NOMO-1 treated with DMSO at 0.1 percent for 48 hours (cell line): ENCODE measurements around the gene VDR.
"Not testable (repeated sequence)": the region's sequence is repeated elsewhere in the genome, so short reads cannot be mapped to it uniquely, and the experiment has no call there.

Experiments used
- DNase-seq: peaks from one replicate; lab custom pipeline; 2025; ENCODE audit not compliant: unreplicated experiment; lab: John Stamatoyannopoulos, UW

Gene VDR

DNA sequence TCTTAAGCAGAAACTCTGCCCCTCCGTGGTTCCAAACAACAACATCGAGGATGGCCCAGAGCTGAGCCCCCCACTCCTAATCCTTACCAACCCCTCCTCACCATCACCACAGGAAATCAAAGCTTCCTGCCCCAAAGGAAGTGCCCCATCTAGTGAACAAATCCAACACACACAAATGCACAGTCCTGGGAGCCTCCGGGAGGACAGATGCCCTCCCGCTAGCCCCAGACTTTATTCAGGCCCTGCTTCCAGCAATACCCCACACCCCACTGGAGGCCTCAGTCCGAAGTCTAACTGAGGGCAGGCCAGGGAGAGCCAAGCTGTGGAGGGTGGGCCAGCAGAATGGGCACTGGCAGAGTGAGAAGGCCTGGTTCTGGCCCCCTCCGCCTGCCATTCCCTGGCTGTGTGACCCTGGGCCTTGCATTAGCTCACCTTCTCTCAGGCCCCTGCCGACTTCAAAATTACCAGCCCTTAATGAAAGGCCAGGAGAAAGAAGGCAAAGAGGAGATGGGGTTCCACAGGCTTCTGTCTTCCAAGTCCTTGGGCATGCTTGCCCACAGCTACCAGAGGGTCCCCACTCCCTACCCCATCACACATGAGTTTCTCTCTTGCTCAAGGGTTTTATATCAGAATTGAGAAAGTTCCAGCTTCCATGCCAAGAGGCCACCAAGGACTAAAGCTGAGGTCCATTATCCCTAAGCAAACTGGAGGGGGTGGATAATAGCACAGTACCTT, 87.4 kb downstream of the VDR start:
- DNase-seq: no peak

GRCh38 chr12:47816403-47817271, 88.2 kb downstream of the VDR start:
- DNase-seq: no peak

- not testable (repeated sequence) for DNase-seq
Measured at GRCh38 chr12:47815447-47815846, 89.3 kb downstream of the VDR start.

DNA sequence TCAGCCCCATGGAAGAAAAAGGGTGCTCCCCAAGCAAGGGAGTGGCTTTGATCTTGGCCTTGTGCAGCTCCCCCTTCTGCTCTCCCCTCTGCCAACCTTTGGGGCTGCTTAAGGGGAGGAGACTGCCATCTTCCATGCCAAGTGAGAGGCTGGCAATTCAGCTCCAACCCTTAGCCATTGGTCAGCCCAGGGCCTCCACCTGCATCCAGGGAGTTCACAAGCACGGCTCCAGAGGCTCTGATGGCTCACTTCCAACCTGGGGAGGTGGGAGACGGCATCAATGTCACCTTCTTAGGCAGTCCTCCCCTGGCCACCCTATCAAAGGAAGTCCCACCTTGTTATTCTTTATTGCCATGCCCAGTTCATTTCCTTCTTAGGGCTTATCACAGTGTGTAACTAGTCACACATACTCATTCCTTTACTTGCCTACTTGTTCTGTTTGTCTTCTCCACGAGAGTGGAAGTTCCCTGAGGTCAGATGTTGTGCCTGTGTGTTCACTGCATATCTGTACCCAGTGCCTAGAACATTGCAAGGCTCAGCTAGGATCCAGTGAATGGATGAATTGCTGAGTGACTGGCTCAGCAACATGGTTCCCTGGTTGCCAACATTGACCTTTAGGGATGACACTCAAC, 90.1 kb downstream of the VDR start:
- DNase-seq: no peak

DNA sequence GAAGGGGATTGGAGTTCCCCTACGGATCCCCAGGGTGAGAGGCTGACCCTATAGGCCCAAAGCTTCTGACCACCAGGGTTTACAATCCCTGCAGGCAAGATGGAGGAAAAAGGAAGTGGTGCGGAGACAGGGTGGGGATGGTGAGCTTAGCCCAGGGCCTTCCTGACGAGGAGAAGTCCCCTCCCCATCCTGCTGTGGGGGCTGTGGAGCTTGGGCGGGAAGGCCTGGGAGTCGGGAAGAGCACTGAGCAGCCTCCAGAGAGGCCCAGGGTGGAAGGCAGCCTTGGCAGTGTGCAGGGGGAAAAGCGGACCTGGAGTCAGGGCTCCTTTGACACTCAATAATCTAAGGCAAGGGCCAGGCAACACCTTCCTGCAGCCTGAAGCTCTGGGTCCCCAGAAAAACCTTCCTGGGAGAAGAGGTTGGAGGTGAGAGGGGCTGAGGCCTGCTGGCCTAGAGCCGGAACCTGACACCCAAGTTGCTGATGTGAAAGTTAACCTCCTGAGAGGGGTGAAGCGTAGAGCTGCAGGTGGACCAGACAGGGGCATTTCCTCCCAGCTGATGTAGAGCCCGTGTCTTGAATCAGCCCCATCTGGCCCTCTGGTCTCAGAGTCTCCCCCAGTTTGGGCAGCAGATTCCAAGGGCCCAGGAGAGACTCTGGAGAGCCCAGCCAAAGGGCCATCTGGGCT, 91.1 kb downstream of the VDR start:
- peak; percentile 72 for DNase-seq

- peak; percentile 94 for DNase-seq
Measured at GRCh38 chr12:47812797-47813510, 91.8 kb downstream of the VDR start.

DNA sequence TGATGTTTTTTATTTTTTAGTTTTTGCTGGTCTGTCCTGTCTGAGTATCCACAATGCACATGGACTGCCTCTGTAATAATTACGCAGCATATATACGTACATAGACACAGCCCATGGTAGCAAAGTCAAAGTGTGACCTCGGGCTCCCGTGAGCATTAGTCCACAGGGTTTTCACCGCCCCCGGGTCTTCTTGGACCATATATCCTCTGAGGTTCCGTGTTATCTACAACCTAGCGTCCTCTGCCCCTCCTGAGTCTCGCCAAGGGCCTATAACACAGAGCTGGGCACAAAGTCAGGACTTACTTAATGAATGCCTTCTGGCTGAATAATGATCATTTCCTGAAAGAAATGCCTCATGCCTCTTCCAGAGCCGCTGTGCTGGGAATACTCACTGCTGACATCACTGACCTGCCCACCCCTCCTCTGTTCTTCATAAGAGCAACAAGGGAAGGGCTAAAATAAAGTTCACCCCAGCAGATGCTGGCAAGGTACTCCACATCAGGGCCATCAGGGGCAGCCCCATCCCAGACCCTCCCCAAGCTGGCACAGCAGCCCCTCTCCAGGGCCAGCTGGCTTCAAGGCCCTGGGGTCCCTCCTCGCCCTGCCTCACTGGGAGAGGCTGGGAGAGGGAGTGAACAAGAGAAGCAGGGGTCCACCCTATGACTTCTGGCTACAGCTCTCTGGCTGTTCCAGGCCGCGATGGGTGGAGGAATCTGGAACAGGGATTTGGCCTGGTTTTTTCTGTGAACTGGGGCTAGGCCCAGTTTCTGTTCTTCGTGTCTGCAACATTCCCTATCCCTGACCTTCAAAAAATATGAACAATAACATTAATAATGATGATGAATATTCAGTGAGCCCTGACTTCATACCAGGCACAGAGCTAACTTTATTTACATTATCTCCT, 93.0 kb downstream of the VDR start:
- no peak for DNase-seq

DNA sequence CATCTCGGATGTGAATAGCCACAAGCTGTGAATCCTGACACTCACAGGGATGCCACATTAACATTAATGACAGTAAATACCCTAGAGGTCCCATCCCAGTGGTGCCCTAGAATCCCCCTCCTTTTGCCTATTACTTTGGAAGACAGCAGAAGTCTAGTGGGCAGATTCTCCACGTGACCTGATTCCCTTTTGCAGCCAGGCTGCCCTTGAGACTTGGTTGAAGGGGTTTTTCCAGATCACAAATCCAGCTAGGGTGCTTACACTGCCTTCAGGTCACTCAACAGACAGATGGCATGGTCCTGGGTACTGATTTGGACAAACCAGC, 93.8 kb downstream of the VDR start:
- DNase-seq: no peak

DNA sequence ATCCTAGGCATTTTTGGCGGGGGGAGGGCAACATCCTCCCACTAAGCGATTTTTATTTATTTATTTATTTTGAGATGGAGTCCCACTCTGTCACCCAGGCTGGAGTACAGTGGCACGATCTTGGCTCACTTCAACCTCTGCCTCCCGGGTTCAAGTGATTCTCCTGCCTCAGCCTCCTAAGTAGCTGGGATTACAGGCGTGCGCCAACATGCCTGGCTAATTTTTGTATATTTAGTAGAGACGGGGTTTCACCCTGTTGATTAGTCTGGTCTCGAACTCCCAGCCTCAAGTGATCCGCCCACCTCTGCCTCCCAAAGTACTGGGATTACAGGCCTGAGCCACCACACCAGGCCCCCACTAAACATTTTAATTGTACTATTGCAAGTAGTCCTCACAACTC, 95.3 kb downstream of the VDR start:
- not testable (repeated sequence) for DNase-seq

DNA sequence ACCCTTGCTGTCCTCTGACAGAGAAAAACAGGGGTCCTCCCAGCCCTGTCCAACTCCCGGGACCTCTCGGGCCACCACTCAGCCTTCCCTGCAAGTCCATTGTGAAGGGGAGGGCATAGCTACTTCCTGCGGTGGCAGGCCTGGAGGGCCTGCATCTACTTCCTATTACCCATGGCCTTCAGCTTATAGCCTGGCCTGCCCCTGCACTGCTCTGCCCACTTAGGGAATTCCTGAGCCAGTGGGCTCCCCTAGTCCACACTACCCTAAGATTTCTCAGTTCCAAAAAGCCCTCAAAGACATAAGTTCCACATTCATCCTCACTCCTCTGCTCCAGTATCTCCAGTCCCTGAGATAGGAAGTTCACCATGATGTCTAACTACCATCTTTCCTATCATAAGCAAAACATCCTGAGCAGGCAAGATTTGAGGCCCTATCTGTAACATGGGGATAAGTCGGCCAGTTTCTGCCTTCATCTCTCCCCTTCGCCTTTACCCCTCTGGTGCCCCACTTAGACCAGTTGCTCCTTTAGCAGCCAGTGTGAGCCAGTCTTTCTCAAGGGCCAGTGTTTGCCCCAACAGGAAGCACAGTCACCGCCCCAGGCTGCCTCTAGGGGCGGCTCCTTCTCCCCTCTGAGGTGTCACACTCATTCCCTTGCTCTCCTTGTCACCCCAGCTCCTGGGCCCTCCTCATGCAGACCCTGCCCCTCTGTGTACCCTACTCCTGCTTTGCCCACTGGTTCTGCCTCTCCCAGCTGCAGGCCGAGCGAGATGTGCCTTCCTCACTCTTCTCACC, 96.0 kb downstream of the VDR start:
- peak; percentile 67 for DNase-seq

GRCh38 chr12:47808050-47808449, 96.7 kb downstream of the VDR start:
- DNase-seq: peak; percentile 29

DNA sequence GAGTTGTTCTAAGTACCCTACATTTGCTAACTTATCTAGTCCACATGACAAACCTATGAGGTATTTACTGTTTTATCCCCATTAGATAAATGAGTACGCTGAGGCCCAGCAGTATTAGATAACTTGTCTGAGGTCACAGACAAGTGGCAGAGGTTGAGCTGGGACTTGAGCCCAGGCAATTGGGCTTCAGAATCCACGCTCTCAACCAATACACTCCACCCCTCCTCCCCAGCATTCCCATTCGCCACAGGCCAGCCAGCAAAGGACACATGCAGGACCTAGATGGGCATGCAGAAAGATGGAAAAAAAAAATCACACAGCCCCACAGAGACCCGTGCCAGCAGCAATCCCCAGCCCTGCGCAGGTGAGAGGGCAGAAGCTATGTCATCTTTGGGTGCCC, 97.5 kb downstream of the VDR start:
- no peak for DNase-seq

- no peak for DNase-seq
Measured at GRCh38 chr12:47805417-47805816, 99.4 kb downstream of the VDR start.

- no peak for DNase-seq
Measured at GRCh38 chr12:47804171-47804570, 100.6 kb downstream of the VDR start.

DNA sequence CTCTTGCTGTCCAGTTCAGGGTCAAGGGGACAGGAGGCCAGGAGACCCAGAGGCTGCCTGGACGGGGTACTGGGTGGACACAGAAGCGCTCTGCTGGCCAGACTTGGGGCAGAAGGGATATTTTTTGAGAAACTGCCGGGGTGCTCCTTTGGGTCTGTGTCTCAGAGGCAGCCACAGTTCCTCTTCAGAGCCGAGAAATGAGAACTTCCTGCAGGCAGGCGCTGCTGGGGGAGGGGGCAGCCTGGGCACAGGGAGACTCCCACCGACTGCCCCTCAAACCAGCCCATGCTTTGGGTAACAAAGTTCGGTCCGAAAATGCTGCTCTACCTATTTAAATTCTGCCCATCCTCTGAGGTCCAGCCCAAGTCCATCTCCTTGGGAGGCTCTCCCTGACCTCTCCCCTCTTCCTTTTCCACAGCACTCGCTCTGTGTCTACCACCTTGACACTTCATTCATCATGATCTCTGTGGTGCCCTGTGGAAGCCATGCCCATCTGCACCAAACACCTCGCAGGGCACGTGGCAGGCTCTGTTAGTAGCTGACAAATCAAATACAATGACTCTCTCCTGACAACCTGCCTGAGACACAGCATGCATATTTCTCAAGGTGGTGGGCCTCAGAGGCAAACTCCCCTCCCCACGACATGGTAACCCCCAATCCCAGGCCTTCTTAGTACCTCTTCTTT, 101.5 kb downstream of the VDR start:
- peak; percentile 11 for DNase-seq

DNA sequence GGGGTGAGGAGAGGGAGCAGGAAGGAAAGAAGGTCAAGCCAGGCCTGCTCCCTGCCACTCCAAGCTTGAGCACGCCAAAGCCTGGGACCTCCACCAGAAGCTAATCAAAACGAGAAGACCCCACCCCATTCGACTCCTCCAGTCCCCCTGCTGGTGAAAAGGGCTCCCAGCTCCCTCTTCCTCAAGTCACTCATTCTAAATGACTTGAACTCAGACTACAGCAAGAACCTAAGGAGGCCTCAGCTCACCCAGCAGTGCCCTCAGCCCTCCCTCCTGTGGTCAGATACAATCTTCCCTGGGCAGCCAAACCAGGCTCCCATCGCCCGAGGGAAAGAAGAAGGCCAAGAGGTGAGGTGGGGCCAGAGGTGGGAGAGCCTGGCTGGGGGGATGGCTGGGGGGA, 102.5 kb downstream of the VDR start:
- no peak for DNase-seq

GRCh38 chr12:47801904-47802246, 102.9 kb downstream of the VDR start:
- DNase-seq: no peak

DNA sequence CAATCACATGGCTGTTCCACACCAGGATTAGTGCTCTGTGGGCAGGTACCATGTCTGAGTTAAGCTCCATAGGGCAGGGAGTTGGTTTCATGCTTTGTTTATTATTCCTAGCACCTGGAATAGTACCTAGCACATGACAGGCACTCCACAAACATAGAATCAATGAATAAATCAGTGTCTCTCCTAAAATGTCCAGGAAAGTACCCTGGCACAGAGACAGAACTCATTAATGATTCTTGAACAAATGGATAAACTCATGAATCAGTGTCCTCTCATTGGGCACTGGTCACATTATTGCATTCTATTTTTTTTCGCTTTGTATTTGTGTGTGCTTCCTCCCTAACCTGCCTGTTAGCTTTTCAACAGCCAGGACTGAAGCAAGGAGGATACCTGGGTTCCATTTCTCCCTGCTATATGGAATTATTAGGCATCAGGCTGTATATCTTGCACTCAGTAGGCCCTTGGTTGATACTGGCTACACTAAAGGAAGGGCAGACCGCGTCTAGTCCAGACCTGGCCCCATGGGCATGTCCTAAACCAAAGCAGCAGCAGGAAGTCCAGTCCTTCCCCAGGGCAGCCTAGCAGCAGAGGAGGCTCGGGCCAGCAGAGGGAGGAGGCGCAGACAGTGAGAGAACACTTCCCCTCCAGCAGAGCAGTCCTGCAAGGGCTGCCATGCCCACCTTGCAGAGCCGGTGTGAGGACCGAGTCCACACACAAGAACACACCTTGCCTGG, 103.5 kb downstream of the VDR start:
- peak; percentile 51 for DNase-seq
